ENCODE measurements around the gene ERBB2. TPM values are rescaled to one million over a fixed set of nuclear protein-coding genes. Genes with fewer than 3 reads are reported as not detected.

Gene ERBB2
- total and polyA plus RNA-seq, 2 of the 13 experiments (the other 11 are each of a cell fraction or from before 2014, with no cell fraction given): 57.7 to 64.1 TPM

DNA sequence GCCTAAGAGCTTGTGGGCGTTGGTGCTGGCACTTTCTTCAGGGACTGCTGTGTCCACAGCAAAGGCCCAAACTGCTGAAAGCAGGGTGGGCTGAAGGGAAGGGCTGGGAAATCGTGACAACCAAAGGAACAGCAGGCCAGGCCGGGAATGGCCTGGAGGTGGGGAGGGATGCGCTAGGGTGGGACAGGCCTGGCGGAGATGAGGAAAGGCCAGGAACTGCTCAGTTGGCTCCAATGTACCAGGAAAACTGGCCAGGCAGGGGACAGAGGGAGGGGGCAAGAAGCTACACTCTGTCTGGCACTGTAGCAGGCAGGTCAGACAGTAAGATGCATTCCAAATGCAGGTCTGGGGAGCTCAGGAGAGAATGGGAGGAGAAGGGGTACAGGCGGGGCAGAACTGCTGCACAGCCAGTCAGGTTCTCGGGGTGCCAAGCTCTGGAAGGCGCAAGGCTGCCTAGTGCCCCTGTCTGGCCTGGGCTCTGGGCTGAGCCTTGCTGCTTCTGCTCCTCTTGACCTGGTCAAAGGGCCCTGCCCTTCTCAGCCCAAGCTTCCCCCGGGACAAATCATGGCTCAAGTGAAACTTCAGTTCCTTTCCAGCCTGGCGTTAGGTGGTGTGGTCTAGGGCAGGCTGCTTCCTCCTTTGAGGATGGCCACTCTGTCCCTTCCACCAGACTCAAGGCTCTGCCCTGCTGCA is 24.3 kb upstream of the ERBB2 start (continued):
- no peak for TF ChIP-seq EZH2 (conservative IDR thresholded peaks at IDR 0.05; ENCODE audit: low read depth, low read length)
- 0 out of 2 replicates have a peak, but pooled peaks have one; percentile 32 for TF ChIP-seq KAT7 (CRISPR knock-in tag; IDR thresholded peaks at IDR 0.05; ENCODE audit: borderline replicate concordance)
- TF ChIP-seq MEF2D (CRISPR knock-in tag; IDR thresholded peaks at IDR 0.05): no peak
- TF ChIP-seq ZBTB38 (CRISPR knock-in tag; IDR thresholded peaks at IDR 0.05): peak; percentile 70; the same call in 1 of the 2 replicates
- no peak for TF ChIP-seq ZNF326 (CRISPR knock-in tag; IDR thresholded peaks at IDR 0.05; ENCODE audit: borderline replicate concordance)
- TF ChIP-seq, protein P1, sequence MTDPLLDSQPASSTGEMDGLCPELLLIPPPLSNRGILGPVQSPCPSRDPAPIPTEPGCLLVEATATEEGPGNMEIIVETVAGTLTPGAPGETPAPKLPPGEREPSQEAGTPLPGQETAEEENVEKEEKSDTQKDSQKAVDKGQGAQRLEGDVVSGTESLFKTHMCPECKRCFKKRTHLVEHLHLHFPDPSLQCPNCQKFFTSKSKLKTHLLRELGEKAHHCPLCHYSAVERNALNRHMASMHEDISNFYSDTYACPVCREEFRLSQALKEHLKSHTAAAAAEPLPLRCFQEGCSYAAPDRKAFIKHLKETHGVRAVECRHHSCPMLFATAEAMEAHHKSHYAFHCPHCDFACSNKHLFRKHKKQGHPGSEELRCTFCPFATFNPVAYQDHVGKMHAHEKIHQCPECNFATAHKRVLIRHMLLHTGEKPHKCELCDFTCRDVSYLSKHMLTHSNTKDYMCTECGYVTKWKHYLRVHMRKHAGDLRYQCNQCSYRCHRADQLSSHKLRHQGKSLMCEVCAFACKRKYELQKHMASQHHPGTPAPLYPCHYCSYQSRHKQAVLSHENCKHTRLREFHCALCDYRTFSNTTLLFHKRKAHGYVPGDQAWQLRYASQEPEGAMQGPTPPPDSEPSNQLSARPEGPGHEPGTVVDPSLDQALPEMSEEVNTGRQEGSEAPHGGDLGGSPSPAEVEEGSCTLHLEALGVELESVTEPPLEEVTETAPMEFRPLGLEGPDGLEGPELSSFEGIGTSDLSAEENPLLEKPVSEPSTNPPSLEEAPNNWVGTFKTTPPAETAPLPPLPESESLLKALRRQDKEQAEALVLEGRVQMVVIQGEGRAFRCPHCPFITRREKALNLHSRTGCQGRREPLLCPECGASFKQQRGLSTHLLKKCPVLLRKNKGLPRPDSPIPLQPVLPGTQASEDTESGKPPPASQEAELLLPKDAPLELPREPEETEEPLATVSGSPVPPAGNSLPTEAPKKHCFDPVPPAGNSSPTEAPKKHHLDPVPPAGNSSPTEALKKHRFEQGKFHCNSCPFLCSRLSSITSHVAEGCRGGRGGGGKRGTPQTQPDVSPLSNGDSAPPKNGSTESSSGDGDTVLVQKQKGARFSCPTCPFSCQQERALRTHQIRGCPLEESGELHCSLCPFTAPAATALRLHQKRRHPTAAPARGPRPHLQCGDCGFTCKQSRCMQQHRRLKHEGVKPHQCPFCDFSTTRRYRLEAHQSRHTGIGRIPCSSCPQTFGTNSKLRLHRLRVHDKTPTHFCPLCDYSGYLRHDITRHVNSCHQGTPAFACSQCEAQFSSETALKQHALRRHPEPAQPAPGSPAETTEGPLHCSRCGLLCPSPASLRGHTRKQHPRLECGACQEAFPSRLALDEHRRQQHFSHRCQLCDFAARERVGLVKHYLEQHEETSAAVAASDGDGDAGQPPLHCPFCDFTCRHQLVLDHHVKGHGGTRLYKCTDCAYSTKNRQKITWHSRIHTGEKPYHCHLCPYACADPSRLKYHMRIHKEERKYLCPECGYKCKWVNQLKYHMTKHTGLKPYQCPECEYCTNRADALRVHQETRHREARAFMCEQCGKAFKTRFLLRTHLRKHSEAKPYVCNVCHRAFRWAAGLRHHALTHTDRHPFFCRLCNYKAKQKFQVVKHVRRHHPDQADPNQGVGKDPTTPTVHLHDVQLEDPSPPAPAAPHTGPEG (CRISPR knock-in tag; IDR thresholded peaks at IDR 0.05): no peak
- TF ChIP-seq, protein P2, sequence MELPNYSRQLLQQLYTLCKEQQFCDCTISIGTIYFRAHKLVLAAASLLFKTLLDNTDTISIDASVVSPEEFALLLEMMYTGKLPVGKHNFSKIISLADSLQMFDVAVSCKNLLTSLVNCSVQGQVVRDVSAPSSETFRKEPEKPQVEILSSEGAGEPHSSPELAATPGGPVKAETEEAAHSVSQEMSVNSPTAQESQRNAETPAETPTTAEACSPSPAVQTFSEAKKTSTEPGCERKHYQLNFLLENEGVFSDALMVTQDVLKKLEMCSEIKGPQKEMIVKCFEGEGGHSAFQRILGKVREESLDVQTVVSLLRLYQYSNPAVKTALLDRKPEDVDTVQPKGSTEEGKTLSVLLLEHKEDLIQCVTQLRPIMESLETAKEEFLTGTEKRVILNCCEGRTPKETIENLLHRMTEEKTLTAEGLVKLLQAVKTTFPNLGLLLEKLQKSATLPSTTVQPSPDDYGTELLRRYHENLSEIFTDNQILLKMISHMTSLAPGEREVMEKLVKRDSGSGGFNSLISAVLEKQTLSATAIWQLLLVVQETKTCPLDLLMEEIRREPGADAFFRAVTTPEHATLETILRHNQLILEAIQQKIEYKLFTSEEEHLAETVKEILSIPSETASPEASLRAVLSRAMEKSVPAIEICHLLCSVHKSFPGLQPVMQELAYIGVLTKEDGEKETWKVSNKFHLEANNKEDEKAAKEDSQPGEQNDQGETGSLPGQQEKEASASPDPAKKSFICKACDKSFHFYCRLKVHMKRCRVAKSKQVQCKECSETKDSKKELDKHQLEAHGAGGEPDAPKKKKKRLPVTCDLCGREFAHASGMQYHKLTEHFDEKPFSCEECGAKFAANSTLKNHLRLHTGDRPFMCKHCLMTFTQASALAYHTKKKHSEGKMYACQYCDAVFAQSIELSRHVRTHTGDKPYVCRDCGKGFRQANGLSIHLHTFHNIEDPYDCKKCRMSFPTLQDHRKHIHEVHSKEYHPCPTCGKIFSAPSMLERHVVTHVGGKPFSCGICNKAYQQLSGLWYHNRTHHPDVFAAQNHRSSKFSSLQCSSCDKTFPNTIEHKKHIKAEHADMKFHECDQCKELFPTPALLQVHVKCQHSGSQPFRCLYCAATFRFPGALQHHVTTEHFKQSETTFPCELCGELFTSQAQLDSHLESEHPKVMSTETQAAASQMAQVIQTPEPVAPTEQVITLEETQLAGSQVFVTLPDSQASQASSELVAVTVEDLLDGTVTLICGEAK (IDR thresholded peaks at IDR 0.05): no peak
- TF ChIP-seq, protein P2 (CRISPR knock-in tag; IDR thresholded peaks at IDR 0.05): no peak
- TF ChIP-seq HNRNPLL (IDR thresholded peaks at IDR 0.05; ENCODE audit: low read depth, low read length, poor library complexity, severe bottlenecking): no peak
- no peak for TF ChIP-seq SP1 (IDR thresholded peaks at IDR 0.05)
- TF ChIP-seq SP1 (CRISPR knock-in tag; IDR thresholded peaks at IDR 0.05): no peak
